Measurements from ENCODE around the gene PYDC1. TPM values are rescaled to one million over a fixed set of nuclear protein-coding genes. Genes with fewer than 3 reads are reported as not detected.
A peak's percentile ranks its signal among the peaks of the same experiment; 100 is the strongest.

Gene PYDC1
- total and polyA plus RNA-seq, 2 of the 13 experiments (the other 11 are each of a cell fraction or from before 2014, with no cell fraction given) = not detected

DNA sequence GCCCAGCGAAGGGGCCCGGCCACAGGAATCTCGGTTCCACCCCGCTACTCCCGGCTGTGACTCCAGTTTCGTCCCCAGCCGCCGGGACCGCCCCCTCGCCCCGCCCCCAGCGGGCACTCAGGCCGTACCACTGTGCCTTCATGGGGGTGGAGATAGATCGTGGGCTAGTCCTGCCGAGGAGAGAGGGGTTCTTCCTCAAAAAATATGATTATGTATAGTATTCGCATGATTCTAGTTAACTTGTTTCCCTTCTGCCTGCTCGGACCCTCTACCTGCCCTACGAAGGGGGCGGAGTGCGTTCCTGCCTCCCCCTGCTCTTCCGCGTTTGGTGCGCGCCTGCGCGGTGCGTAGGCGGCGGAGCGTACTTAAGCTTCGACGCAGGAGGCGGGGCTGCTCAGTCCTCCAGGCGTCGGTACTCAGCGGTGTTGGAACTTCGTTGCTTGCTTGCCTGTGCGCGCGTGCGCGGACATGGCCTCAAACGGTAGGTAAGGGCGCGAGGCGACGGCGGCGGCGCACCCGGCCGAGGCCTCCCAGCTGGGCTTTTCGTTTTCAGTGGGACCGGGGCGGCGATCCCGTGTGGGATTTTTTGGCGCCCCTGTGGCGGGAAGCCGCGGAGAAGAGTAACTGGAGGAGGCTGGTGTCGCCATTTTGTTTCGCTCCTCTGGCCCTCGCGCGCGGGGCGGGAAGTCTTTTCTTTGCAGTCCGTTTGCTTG lies 37.0 kb downstream of the PYDC1 start, which contains the start of gene FUS (continued):
- TF ChIP-seq, protein P1, sequence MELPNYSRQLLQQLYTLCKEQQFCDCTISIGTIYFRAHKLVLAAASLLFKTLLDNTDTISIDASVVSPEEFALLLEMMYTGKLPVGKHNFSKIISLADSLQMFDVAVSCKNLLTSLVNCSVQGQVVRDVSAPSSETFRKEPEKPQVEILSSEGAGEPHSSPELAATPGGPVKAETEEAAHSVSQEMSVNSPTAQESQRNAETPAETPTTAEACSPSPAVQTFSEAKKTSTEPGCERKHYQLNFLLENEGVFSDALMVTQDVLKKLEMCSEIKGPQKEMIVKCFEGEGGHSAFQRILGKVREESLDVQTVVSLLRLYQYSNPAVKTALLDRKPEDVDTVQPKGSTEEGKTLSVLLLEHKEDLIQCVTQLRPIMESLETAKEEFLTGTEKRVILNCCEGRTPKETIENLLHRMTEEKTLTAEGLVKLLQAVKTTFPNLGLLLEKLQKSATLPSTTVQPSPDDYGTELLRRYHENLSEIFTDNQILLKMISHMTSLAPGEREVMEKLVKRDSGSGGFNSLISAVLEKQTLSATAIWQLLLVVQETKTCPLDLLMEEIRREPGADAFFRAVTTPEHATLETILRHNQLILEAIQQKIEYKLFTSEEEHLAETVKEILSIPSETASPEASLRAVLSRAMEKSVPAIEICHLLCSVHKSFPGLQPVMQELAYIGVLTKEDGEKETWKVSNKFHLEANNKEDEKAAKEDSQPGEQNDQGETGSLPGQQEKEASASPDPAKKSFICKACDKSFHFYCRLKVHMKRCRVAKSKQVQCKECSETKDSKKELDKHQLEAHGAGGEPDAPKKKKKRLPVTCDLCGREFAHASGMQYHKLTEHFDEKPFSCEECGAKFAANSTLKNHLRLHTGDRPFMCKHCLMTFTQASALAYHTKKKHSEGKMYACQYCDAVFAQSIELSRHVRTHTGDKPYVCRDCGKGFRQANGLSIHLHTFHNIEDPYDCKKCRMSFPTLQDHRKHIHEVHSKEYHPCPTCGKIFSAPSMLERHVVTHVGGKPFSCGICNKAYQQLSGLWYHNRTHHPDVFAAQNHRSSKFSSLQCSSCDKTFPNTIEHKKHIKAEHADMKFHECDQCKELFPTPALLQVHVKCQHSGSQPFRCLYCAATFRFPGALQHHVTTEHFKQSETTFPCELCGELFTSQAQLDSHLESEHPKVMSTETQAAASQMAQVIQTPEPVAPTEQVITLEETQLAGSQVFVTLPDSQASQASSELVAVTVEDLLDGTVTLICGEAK (IDR thresholded peaks at IDR 0.05) = no peak
- TF ChIP-seq, protein P1 (CRISPR knock-in tag; IDR thresholded peaks at IDR 0.05) = peak; percentile 59; the same call in 1 of the 2 replicates
- TF ChIP-seq, protein P2, sequence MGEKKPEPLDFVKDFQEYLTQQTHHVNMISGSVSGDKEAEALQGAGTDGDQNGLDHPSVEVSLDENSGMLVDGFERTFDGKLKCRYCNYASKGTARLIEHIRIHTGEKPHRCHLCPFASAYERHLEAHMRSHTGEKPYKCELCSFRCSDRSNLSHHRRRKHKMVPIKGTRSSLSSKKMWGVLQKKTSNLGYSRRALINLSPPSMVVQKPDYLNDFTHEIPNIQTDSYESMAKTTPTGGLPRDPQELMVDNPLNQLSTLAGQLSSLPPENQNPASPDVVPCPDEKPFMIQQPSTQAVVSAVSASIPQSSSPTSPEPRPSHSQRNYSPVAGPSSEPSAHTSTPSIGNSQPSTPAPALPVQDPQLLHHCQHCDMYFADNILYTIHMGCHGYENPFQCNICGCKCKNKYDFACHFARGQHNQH (CRISPR knock-in tag; IDR thresholded peaks at IDR 0.05) = peak; percentile 84
- TF ChIP-seq ARNT (IDR thresholded peaks at IDR 0.05) (no peak), RXRB (CRISPR knock-in tag; IDR thresholded peaks at IDR 0.05; ENCODE audit: borderline replicate concordance) (no peak; the same call in 1 of the 2 replicates), NCOA5 (CRISPR knock-in tag; IDR thresholded peaks at IDR 0.05) (no peak), MTA1 (CRISPR knock-in tag; IDR thresholded peaks at IDR 0.05; ENCODE audit: borderline replicate concordance) (0 out of 2 replicates have a peak, but pooled peaks have one; percentile 9), MYC (CRISPR knock-in tag; IDR thresholded peaks at IDR 0.05; ENCODE audit: borderline replicate concordance) (peak; percentile 53; the same call in 1 of the 2 replicates), ISL2 (CRISPR knock-in tag; IDR thresholded peaks at IDR 0.05) (peak; percentile 58), ADNP (CRISPR knock-in tag; IDR thresholded peaks at IDR 0.05) (no peak), ZFP36L1 (CRISPR knock-in tag; IDR thresholded peaks at IDR 0.05) (no peak; the same call in 1 of the 2 replicates), DNMT3B (CRISPR knock-in tag; conservative IDR thresholded peaks at IDR 0.05) (peak; percentile 59; the same call in 1 of the 2 replicates), JARID2 (CRISPR knock-in tag; IDR thresholded peaks at IDR 0.05; ENCODE audit: insufficient replicate concordance) (peak; percentile 99)
- TF ChIP-seq, protein P3, sequence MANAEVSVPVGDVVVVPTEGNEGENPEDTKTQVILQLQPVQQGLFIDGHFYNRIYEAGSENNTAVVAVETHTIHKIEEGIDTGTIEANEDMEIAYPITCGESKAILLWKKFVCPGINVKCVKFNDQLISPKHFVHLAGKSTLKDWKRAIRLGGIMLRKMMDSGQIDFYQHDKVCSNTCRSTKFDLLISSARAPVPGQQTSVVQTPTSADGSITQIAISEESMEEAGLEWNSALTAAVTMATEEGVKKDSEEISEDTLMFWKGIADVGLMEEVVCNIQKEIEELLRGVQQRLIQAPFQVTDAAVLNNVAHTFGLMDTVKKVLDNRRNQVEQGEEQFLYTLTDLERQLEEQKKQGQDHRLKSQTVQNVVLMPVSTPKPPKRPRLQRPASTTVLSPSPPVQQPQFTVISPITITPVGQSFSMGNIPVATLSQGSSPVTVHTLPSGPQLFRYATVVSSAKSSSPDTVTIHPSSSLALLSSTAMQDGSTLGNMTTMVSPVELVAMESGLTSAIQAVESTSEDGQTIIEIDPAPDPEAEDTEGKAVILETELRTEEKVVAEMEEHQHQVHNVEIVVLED (CRISPR knock-in tag; IDR thresholded peaks at IDR 0.05; ENCODE audit: borderline replicate concordance) = peak; percentile 91

Measured in HepG2 (cell line).